ENCODE results near the gene CLEC19A.

GRCh38 chr16:19282101-19282500 is 3.4 kb upstream of the CLEC19A start:
- TF ChIP-seq CTCF (conservative IDR thresholded peaks at IDR 0.05; ENCODE audit: low read length) (no peak), EZH2phosphoT487 (IDR thresholded peaks at IDR 0.05; ENCODE audit: borderline replicate concordance) (no peak)

Data from Loucy (cell line).